Measurements from ENCODE around the gene PRCP. TPM values are rescaled to one million over a fixed set of nuclear protein-coding genes. Genes with fewer than 3 reads are reported as not detected.

The PRCP gene
- total RNA-seq, 4 donors from 2014 or later, result 12.5 to 56.9 (median 16.4) TPM

DNA sequence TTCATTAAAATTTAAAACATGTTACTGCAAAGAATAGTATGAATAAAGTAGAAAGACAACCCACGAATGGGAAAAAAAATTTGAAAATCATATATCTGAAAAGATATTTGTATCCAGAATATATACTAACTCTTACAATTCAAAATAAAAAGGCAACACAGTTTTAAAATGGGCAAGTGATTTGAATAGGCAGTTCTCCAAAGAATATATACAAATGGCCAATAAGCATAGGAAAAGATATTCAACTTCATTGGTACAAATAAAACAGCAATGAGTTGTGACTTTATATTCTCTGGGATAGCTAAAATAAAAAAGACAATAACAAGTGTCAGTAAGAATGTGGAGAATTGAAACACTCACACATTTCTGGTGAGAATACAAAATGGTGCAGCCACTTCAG, 125.0 kb downstream of the PRCP start:
- Histone ChIP-seq H3K27me3 (no peaks in the 10 kb centered on the region), H3K4me1 (no peaks in the 10 kb centered on the region), H3K4me3 (no peak overlapping the region), H3K9me3 (no peaks in the 10 kb centered on the region), H3K27ac (no peak overlapping the region), H3K36me3 (no peaks in the 10 kb centered on the region)
- DNase-seq, result no peak
- TF ChIP-seq, protein P1, sequence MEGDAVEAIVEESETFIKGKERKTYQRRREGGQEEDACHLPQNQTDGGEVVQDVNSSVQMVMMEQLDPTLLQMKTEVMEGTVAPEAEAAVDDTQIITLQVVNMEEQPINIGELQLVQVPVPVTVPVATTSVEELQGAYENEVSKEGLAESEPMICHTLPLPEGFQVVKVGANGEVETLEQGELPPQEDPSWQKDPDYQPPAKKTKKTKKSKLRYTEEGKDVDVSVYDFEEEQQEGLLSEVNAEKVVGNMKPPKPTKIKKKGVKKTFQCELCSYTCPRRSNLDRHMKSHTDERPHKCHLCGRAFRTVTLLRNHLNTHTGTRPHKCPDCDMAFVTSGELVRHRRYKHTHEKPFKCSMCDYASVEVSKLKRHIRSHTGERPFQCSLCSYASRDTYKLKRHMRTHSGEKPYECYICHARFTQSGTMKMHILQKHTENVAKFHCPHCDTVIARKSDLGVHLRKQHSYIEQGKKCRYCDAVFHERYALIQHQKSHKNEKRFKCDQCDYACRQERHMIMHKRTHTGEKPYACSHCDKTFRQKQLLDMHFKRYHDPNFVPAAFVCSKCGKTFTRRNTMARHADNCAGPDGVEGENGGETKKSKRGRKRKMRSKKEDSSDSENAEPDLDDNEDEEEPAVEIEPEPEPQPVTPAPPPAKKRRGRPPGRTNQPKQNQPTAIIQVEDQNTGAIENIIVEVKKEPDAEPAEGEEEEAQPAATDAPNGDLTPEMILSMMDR (IDR thresholded peaks at IDR 0.05), result no peak
- no peak for TF ChIP-seq POLR2A (IDR thresholded peaks at IDR 0.05)

Other genes with a start within 250 kb of the PRCP start
- 1 to 10 TPM in 1 of 4 donors, under 1 TPM in 2, not detected in 1; 0.27 to 2.5 (median 0.35) TPM for gene FAM181B, start 166.6 kb downstream of the PRCP start, total RNA-seq
- under 1 TPM in 3 of 4 donors, not detected in 1; 0.27 to 0.83 (median 0.47) TPM for gene DDIAS, start 1.3 kb upstream of the PRCP start, total RNA-seq
- gene RAB30, start 171.5 kb upstream of the PRCP start, total RNA-seq, result 10 to 100 TPM in 2 of 4 donors, 1 to 10 TPM in 2; 3.4 to 54.8 (median 11.5) TPM

All from Peyer's patch (tissue), 4 donors.